H1 (cell line): ENCODE measurements around the gene FRMD6. TPM values are rescaled to one million over a fixed set of nuclear protein-coding genes. Genes with fewer than 3 reads are reported as not detected.

Experiments
- ATF3 ChIP-seq: IDR thresholded peaks from 2 replicates; pipeline ENCODE4 v1.6.1; 2011; ENCODE audit warnings: low read depth, mild to moderate bottlenecking, low read length; ENCODE audit not compliant: insufficient read depth
- CHD7 ChIP-seq: fragments of 300-600 bp; sonication (generic); IDR thresholded peaks from 2 replicates; pipeline ENCODE4 v1.7.1; 2012; ENCODE audit warnings: low read length, moderate library complexity, mild to moderate bottlenecking, inconsistent platforms; ENCODE audit not compliant: insufficient replicate concordance
- E2F6 ChIP-seq: IDR thresholded peaks from 2 replicates; pipeline ENCODE4 v1.6.1; 2012; ENCODE audit warnings: inconsistent platforms
- FOSL1 ChIP-seq: IDR thresholded peaks from 2 replicates; pipeline ENCODE4 v1.6.1; 2011; ENCODE audit warnings: mild to moderate bottlenecking, low read depth, low read length, moderate library complexity; ENCODE audit not compliant: insufficient read depth
- GTF2F1 ChIP-seq: IDR thresholded peaks from 2 replicates; pipeline ENCODE4 v1.6.1; 2012; ENCODE audit warnings: low read depth, low read length, improper control_type of control experiment, borderline replicate concordance
- KDM4A ChIP-seq: IDR thresholded peaks from one replicate; pipeline ENCODE4 v1.7.1; 2012; ENCODE audit warnings: low read depth, mild to moderate bottlenecking, moderate library complexity, low read length, inconsistent platforms; ENCODE audit not compliant: severe bottlenecking
- SP2 ChIP-seq: IDR thresholded peaks from 2 replicates; pipeline ENCODE4 v1.6.1; 2012; ENCODE audit warnings: mild to moderate bottlenecking, low read length, inconsistent platforms
- SRF ChIP-seq: IDR thresholded peaks from 2 replicates; pipeline ENCODE4 v1.6.1; 2011; ENCODE audit warnings: mild to moderate bottlenecking, low read depth, low read length, moderate library complexity
- TBP ChIP-seq: IDR thresholded peaks from 2 replicates; pipeline ENCODE4 v1.6.1; 2011; ENCODE audit warnings: low read depth, low read length, improper control_type of control experiment
- polyA plus RNA-seq, 7 experiments: library from polyadenylated mRNA; depleted of rRNA in 3 of 7; stranded (reverse) in 5 of 7; unstranded in 2 of 7; fragments of >200 nt in 5 of 7; fragments of 200-250 nt in 2 of 7; gene quantifications; 1 replicate in 5 of 7; 2 replicates in 1 of 7; 4 replicates in 1 of 7; pipeline versions ENCODE4 v1.2.1 to v1.2.3, GENCODE V29; 2011 to 2013; ENCODE audit warnings: missing spikeins in 2 of 7, mixed read lengths in 2 of 7
- total RNA-seq: library from RNA; stranded (reverse); fragmentation: NEBNext Ultra II Directional; extraction: Animal tissue kit (Norgen Biotek cat#: 25700); gene quantifications from 2 replicates; pipeline ENCODE4 v1.2.1, GENCODE V29; 2021

Gene FRMD6
- total and polyA plus RNA-seq, 2 of the 8 experiments (the other 6 are each of a cell fraction or from before 2014, with no cell fraction given), result 5.4 to 23.7 TPM

- TF ChIP-seq CHD7 (no peak), SP2 (no peak), FOSL1 (no peak), TBP (no peak), GTF2F1 (no peak), ATF3 (no peak), KDM4A (no peak), SRF (no peak), E2F6 (no peak)
Observed at GRCh38 chr14:51622376-51622775, 29.3 kb upstream of the FRMD6 start (continued).
